Aorta (tissue), 5 donors: Measurements from ENCODE around the gene KERA. TPM values are rescaled to one million over a fixed set of nuclear protein-coding genes. Genes with fewer than 3 reads are reported as not detected.

Experiments
- ATAC-seq: fragments of 200-7000 bp; cut with Tn5 transposase; one replicate; pipeline ENCODE4 v1.9.1; 2022; ENCODE audit warnings: moderate library complexity; ENCODE audit not compliant: low FRiP score
- DNase-seq, 2 donors: peaks; one replicate each; pipeline ENCODE4 v3.0.0-alpha.2; 2020
- H3K27ac ChIP-seq, 2 donors: one replicate each; pipeline ENCODE4 v1.5.1; 2013; ENCODE audit warnings: low read length in 2 of 2, mild to moderate bottlenecking in 2 of 2, moderate library complexity in 2 of 2, control low read depth in 1 of 2, inconsistent platforms in 1 of 2, low read depth in 1 of 2
- H3K27me3 ChIP-seq, 2 donors: one replicate each; pipeline ENCODE4 v1.6.1; 2013; ENCODE audit warnings: control low read depth in 1 of 2, low read length in 1 of 2, mild to moderate bottlenecking in 1 of 2, moderate library complexity in 1 of 2; ENCODE audit not compliant: insufficient read depth in 2 of 2, control insufficient read depth in 1 of 2
- H3K36me3 ChIP-seq, 2 donors: one replicate each; pipeline ENCODE4 v1.6.1; 2013; ENCODE audit warnings: control low read depth in 1 of 2, low read length in 1 of 2, mild to moderate bottlenecking in 1 of 2; ENCODE audit not compliant: insufficient read depth in 2 of 2, control insufficient read depth in 1 of 2
- H3K4me1 ChIP-seq, 2 donors: one replicate each; pipeline ENCODE4 v1.6.1; 2013; ENCODE audit warnings: low read length in 2 of 2, control low read depth in 1 of 2, mild to moderate bottlenecking in 1 of 2, moderate library complexity in 1 of 2; ENCODE audit not compliant: insufficient read depth in 2 of 2, control insufficient read depth in 1 of 2
- H3K4me3 ChIP-seq, 2 donors: one replicate each; pipeline ENCODE4 v1.5.1; 2013; ENCODE audit warnings: low read length in 2 of 2, control low read depth in 1 of 2, mild to moderate bottlenecking in 1 of 2
- H3K9me3 ChIP-seq: one replicate; pipeline ENCODE4 v1.6.1; 2013; ENCODE audit warnings: mild to moderate bottlenecking, low read length; ENCODE audit not compliant: control insufficient read depth
- WGBS, 2 donors: extraction: QIAGEN DNeasy Blood & Tissue Kit; methylation state at CpG; one replicate each; pipeline ENCODE4 v1.1.7; 2013; 5-methylcytosine and 5-hydroxymethylcytosine counted together
- intact Hi-C, 2 donors: fragments of 100-400 bp; cut with DNase I; formaldehyde crosslinking; loops; one replicate each; pipeline versions ENCODE4 v1.14.2 to v1.15.0; 2022
- polyA plus RNA-seq, 2 donors: library from polyadenylated mRNA; stranded (reverse); fragments of 200-250 nt; gene quantifications; one replicate each; pipeline ENCODE4 v1.2.3, GENCODE V29; 2013
- total RNA-seq, 2 donors: library from RNA; stranded (reverse); fragmentation: NEBNext Ultra II Directional; extraction: Animal tissue kit (Norgen Biotek cat#: 25700); gene quantifications; one replicate each; pipeline ENCODE4 v1.2.1, GENCODE V29; 2021
- donor health status: healthy with polysubstance abuse.
- donor health status: Bipolar disorder and iron deficiency.
- donor health status: DM: no; HTN: no; CAD: no.
- donor health status: DM: no; HTN: no; CAD: no.
- donor health status: DM: yes; HTN: yes; CAD: no.

KERA gene
- total and polyA plus RNA-seq, 4 donors = not detected

GRCh38 chr12:91040096-91040755 is 17.6 kb downstream of the KERA start:
- no peak for ATAC-seq
- H3K27me3 ChIP-seq = no peaks in the 10 kb centered on the region
- H3K27ac ChIP-seq = no peak overlapping the region
- no peak overlapping the region for H3K4me3 ChIP-seq
- H3K9me3 ChIP-seq = no peaks in the 10 kb centered on the region
- no peaks in the 10 kb centered on the region for H3K4me1 ChIP-seq
- intact Hi-C loops = no loop called here
- WGBS, 2 donors = 73 to 84% methylated on average over 1 of the region's 1 CpG
- DNase-seq = no peak
- no peaks in the 10 kb centered on the region for H3K36me3 ChIP-seq

- ATAC-seq (no peak), DNase-seq (no peak)
- Histone ChIP-seq H3K27ac (no peak overlapping the region), H3K4me1 (no peaks in the 10 kb centered on the region), H3K4me3 (no peak overlapping the region), H3K27me3 (no peaks in the 10 kb centered on the region), H3K9me3 (no peaks in the 10 kb centered on the region), H3K36me3 (no peaks in the 10 kb centered on the region)
- intact Hi-C loops = no loop called here
Measured at GRCh38 chr12:91037276-91037675, 20.5 kb downstream of the KERA start.

GRCh38 chr12:91033251-91033650 is 24.6 kb downstream of the KERA start:
- intact Hi-C loops = no loop called here
- WGBS, 2 donors = 93 to 94% methylated on average over 2 of the region's 2 CpGs

GRCh38 chr12:91023326-91024004 is 34.4 kb downstream of the KERA start:
- no peak for ATAC-seq
- Histone ChIP-seq H3K9me3 (no peaks in the 10 kb centered on the region), H3K4me3 (no peak overlapping the region), H3K36me3 (no peaks in the 10 kb centered on the region), H3K27ac (no peak overlapping the region), H3K4me1 (no peaks in the 10 kb centered on the region), H3K27me3 (peaks cover 0 to 2% of the 10 kb centered on the region in 2 donors)
- no peak for DNase-seq
- intact Hi-C loops = no loop called here
- WGBS, 2 donors = 88 to 90% methylated on average over 1 of the region's 1 CpG

More at GRCh38 chr12:91033251-91033650, 24.6 kb downstream of the KERA start:
- Histone ChIP-seq H3K36me3 (no peaks in the 10 kb centered on the region), H3K4me1 (no peaks in the 10 kb centered on the region), H3K27me3 (no peaks in the 10 kb centered on the region), H3K9me3 (no peaks in the 10 kb centered on the region), H3K4me3 (no peak overlapping the region), H3K27ac (no peak overlapping the region)
- ATAC-seq (no peak), DNase-seq (no peak)

- intact Hi-C loops = no loop called here
- Histone ChIP-seq H3K9me3 (no peaks in the 10 kb centered on the region), H3K4me3 (no peak overlapping the region), H3K27me3 (no peaks in the 10 kb centered on the region), H3K4me1 (no peaks in the 10 kb centered on the region), H3K36me3 (no peaks in the 10 kb centered on the region), H3K27ac (no peak overlapping the region)
- ATAC-seq (no peak), DNase-seq (no peak)
- 92 to 94% methylated on average over 2 of the region's 2 CpGs for WGBS, 2 donors
Measured at GRCh38 chr12:91021076-91021475, 36.7 kb downstream of the KERA start.

GRCh38 chr12:91019455-91019854 is 38.4 kb downstream of the KERA start:
- DNase-seq (no peak), ATAC-seq (no peak)
- WGBS, 2 donors = 96 to 97% methylated on average over 4 of the region's 4 CpGs
- Histone ChIP-seq H3K27me3 (no peaks in the 10 kb centered on the region), H3K27ac (no peak overlapping the region), H3K4me1 (no peaks in the 10 kb centered on the region), H3K4me3 (no peak overlapping the region), H3K9me3 (no peaks in the 10 kb centered on the region), H3K36me3 (no peaks in the 10 kb centered on the region)
- intact Hi-C loops = no loop called here

GRCh38 chr12:91017511-91018263 is 40.1 kb downstream of the KERA start:
- H3K27me3 ChIP-seq = no peaks in the 10 kb centered on the region
- ATAC-seq = no peak
- no peaks in the 10 kb centered on the region for H3K4me1 ChIP-seq
- intact Hi-C loops = no loop called here
- no peaks in the 10 kb centered on the region for H3K36me3 ChIP-seq
- no peaks in the 10 kb centered on the region for H3K9me3 ChIP-seq
- DNase-seq = no peak
- 52 to 57% methylated on average over 5 of the region's 5 CpGs for WGBS, 2 donors
- H3K27ac ChIP-seq = no peak overlapping the region
- H3K4me3 ChIP-seq = no peak overlapping the region

GRCh38 chr12:91017043-91017442 is 40.8 kb downstream of the KERA start:
- Histone ChIP-seq H3K36me3 (no peaks in the 10 kb centered on the region), H3K4me1 (no peaks in the 10 kb centered on the region), H3K9me3 (no peaks in the 10 kb centered on the region), H3K4me3 (no peak overlapping the region), H3K27ac (no peak overlapping the region), H3K27me3 (no peaks in the 10 kb centered on the region)
- DNase-seq = no peak
- 52 to 63% methylated on average over 1 of the region's 1 CpG for WGBS, 2 donors
- intact Hi-C loops = no loop called here
- peak; percentile 56 for ATAC-seq
